Measurements from ENCODE around the gene LETMD1.
"Not testable (repeated sequence)": the region's sequence is repeated elsewhere in the genome, so short reads cannot be mapped to it uniquely, and the experiment has no call there.

The LETMD1 gene

GRCh38 chr12:51078866-51079265 lies 30.7 kb downstream of the LETMD1 start:
- H3K36me3 ChIP-seq (ENCODE audit: control insufficient read depth in 1 of 2, insufficient read depth in 2 of 2, low read length in 2 of 2); H3K27ac ChIP-seq (ENCODE audit: low read length); H3K9me3 ChIP-seq (ENCODE audit: control insufficient read depth in 1 of 2, low read length in 2 of 2); H3K4me3 ChIP-seq (ENCODE audit: low read depth in 1 of 2, low read length in 2 of 2); H3K27me3 ChIP-seq (ENCODE audit: low read depth, low read length): not testable (repeated sequence)
- peaks cover 16 to 33% of the 10 kb centered on the region in 2 donors for H3K4me1 ChIP-seq (ENCODE audit: control insufficient read depth in 1 of 2, insufficient read depth in 2 of 2, low read length in 2 of 2)

GRCh38 chr12:51080136-51080535 lies 32.0 kb downstream of the LETMD1 start:
- Histone ChIP-seq H3K4me3 (ENCODE audit: low read depth in 1 of 2, low read length in 2 of 2) (no peak overlapping the region), H3K4me1 (ENCODE audit: control insufficient read depth in 1 of 2, insufficient read depth in 2 of 2, low read length in 2 of 2) (peaks cover 16 to 33% of the 10 kb centered on the region in 2 donors), H3K27ac (ENCODE audit: low read length) (no peak overlapping the region), H3K36me3 (ENCODE audit: control insufficient read depth in 1 of 2, insufficient read depth in 2 of 2, low read length in 2 of 2) (no peaks in the 10 kb centered on the region), H3K9me3 (ENCODE audit: control insufficient read depth in 1 of 2, low read length in 2 of 2) (no peaks in the 10 kb centered on the region), H3K27me3 (ENCODE audit: low read depth, low read length) (no peaks in the 10 kb centered on the region)

- no peak overlapping the region for H3K27ac ChIP-seq (ENCODE audit: low read length)
- peaks cover 12 to 20% of the 10 kb centered on the region in 2 donors for H3K4me1 ChIP-seq (ENCODE audit: control insufficient read depth in 1 of 2, insufficient read depth in 2 of 2, low read length in 2 of 2)
- no peaks in the 10 kb centered on the region for H3K36me3 ChIP-seq (ENCODE audit: control insufficient read depth in 1 of 2, insufficient read depth in 2 of 2, low read length in 2 of 2)
- H3K9me3 ChIP-seq (ENCODE audit: control insufficient read depth in 1 of 2, low read length in 2 of 2): no peaks in the 10 kb centered on the region
- peak overlapping the region in 1 of 2 donors; percentile 26 for H3K4me3 ChIP-seq (ENCODE audit: low read depth in 1 of 2, low read length in 2 of 2)
- no peaks in the 10 kb centered on the region for H3K27me3 ChIP-seq (ENCODE audit: low read depth, low read length)
Measured at GRCh38 chr12:51081421-51081820, 33.3 kb downstream of the LETMD1 start.

- Histone ChIP-seq H3K27ac (ENCODE audit: low read length) (peak overlapping the region; percentile 80), H3K27me3 (ENCODE audit: low read depth, low read length) (no peaks in the 10 kb centered on the region), H3K9me3 (ENCODE audit: control insufficient read depth in 1 of 2, low read length in 2 of 2) (no peaks in the 10 kb centered on the region), H3K36me3 (ENCODE audit: control insufficient read depth in 1 of 2, insufficient read depth in 2 of 2, low read length in 2 of 2) (no peaks in the 10 kb centered on the region), H3K4me3 (ENCODE audit: low read depth in 1 of 2, low read length in 2 of 2) (peak overlapping the region; percentile 85 to 93), H3K4me1 (ENCODE audit: control insufficient read depth in 1 of 2, insufficient read depth in 2 of 2, low read length in 2 of 2) (peaks cover 9 to 13% of the 10 kb centered on the region in 2 donors)
Measured at GRCh38 chr12:51082561-51083125, 34.5 kb downstream of the LETMD1 start.

GRCh38 chr12:51083126-51083833 lies 35.2 kb downstream of the LETMD1 start, which contains the start of gene CSRNP2:
Gene CSRNP2 (minus strand): TSS chr12:51083596. CDS start chr12:51076561, 7,035 bp downstream.
- Histone ChIP-seq H3K4me3 (ENCODE audit: low read depth in 1 of 2, low read length in 2 of 2) (peak within 1 kb of the TSS; percentile 85 to 93), H3K4me1 (ENCODE audit: control insufficient read depth in 1 of 2, insufficient read depth in 2 of 2, low read length in 2 of 2) (peaks cover 9 to 13% of the 10 kb centered on the region in 2 donors)

GRCh38 chr12:51085757-51086156 lies 37.6 kb downstream of the LETMD1 start:
- Histone ChIP-seq H3K4me3 (ENCODE audit: low read depth in 1 of 2, low read length in 2 of 2) (no peak overlapping the region), H3K4me1 (ENCODE audit: control insufficient read depth in 1 of 2, insufficient read depth in 2 of 2, low read length in 2 of 2) (peaks cover 8 to 9% of the 10 kb centered on the region in 2 donors), H3K27me3 (ENCODE audit: low read depth, low read length) (no peaks in the 10 kb centered on the region), H3K9me3 (ENCODE audit: control insufficient read depth in 1 of 2, low read length in 2 of 2) (no peaks in the 10 kb centered on the region), H3K36me3 (ENCODE audit: control insufficient read depth in 1 of 2, insufficient read depth in 2 of 2, low read length in 2 of 2) (peaks cover 0 to 3% of the 10 kb centered on the region in 2 donors), H3K27ac (ENCODE audit: low read length) (no peak overlapping the region)

More at GRCh38 chr12:51083126-51083833, 35.2 kb downstream of the LETMD1 start, which contains the start of gene CSRNP2:
- H3K27ac ChIP-seq (ENCODE audit: low read length): peak within 1 kb of the TSS; percentile 80
- no peaks in the 10 kb centered on the region for H3K36me3 ChIP-seq (ENCODE audit: control insufficient read depth in 1 of 2, insufficient read depth in 2 of 2, low read length in 2 of 2)
- no peaks in the 10 kb centered on the region for H3K27me3 ChIP-seq (ENCODE audit: low read depth, low read length)
- H3K9me3 ChIP-seq (ENCODE audit: control insufficient read depth in 1 of 2, low read length in 2 of 2): no peaks in the 10 kb centered on the region

- H3K4me3 ChIP-seq (ENCODE audit: low read depth in 1 of 2, low read length in 2 of 2): no peak overlapping the region
- peaks cover 1 to 2% of the 10 kb centered on the region in 2 donors for H3K4me1 ChIP-seq (ENCODE audit: control insufficient read depth in 1 of 2, insufficient read depth in 2 of 2, low read length in 2 of 2)
- no peaks in the 10 kb centered on the region for H3K27me3 ChIP-seq (ENCODE audit: low read depth, low read length)
- H3K36me3 ChIP-seq (ENCODE audit: control insufficient read depth in 1 of 2, insufficient read depth in 2 of 2, low read length in 2 of 2): peaks cover 0 to 3% of the 10 kb centered on the region in 2 donors
- H3K9me3 ChIP-seq (ENCODE audit: control insufficient read depth in 1 of 2, low read length in 2 of 2): no peaks in the 10 kb centered on the region
- no peak overlapping the region for H3K27ac ChIP-seq (ENCODE audit: low read length)
Measured at GRCh38 chr12:51086933-51087332, 38.8 kb downstream of the LETMD1 start.

- Histone ChIP-seq H3K36me3 (ENCODE audit: control insufficient read depth in 1 of 2, insufficient read depth in 2 of 2, low read length in 2 of 2) (peaks cover 0 to 3% of the 10 kb centered on the region in 2 donors), H3K4me3 (ENCODE audit: low read depth in 1 of 2, low read length in 2 of 2) (no peak overlapping the region), H3K27ac (ENCODE audit: low read length) (no peak overlapping the region), H3K27me3 (ENCODE audit: low read depth, low read length) (no peaks in the 10 kb centered on the region), H3K9me3 (ENCODE audit: control insufficient read depth in 1 of 2, low read length in 2 of 2) (no peaks in the 10 kb centered on the region), H3K4me1 (ENCODE audit: control insufficient read depth in 1 of 2, insufficient read depth in 2 of 2, low read length in 2 of 2) (no peaks in the 10 kb centered on the region)
Measured at GRCh38 chr12:51087818-51088217, 39.7 kb downstream of the LETMD1 start.

GRCh38 chr12:51090705-51091229 lies 42.6 kb downstream of the LETMD1 start:
- Histone ChIP-seq H3K4me3 (ENCODE audit: low read depth in 1 of 2, low read length in 2 of 2) (no peak overlapping the region), H3K9me3 (ENCODE audit: control insufficient read depth in 1 of 2, low read length in 2 of 2) (no peaks in the 10 kb centered on the region), H3K36me3 (ENCODE audit: control insufficient read depth in 1 of 2, insufficient read depth in 2 of 2, low read length in 2 of 2) (peaks cover 18 to 22% of the 10 kb centered on the region in 2 donors), H3K4me1 (ENCODE audit: control insufficient read depth in 1 of 2, insufficient read depth in 2 of 2, low read length in 2 of 2) (no peaks in the 10 kb centered on the region), H3K27me3 (ENCODE audit: low read depth, low read length) (no peaks in the 10 kb centered on the region), H3K27ac (ENCODE audit: low read length) (no peak overlapping the region)

- Histone ChIP-seq H3K27me3 (ENCODE audit: low read depth, low read length) (no peaks in the 10 kb centered on the region), H3K4me3 (ENCODE audit: low read depth in 1 of 2, low read length in 2 of 2) (no peak overlapping the region), H3K4me1 (ENCODE audit: control insufficient read depth in 1 of 2, insufficient read depth in 2 of 2, low read length in 2 of 2) (no peaks in the 10 kb centered on the region), H3K36me3 (ENCODE audit: control insufficient read depth in 1 of 2, insufficient read depth in 2 of 2, low read length in 2 of 2) (peaks cover 48 to 76% of the 10 kb centered on the region in 2 donors), H3K27ac (ENCODE audit: low read length) (no peak overlapping the region), H3K9me3 (ENCODE audit: control insufficient read depth in 1 of 2, low read length in 2 of 2) (no peaks in the 10 kb centered on the region)
Measured at GRCh38 chr12:51098611-51099010, 50.5 kb downstream of the LETMD1 start.

- no peaks in the 10 kb centered on the region for H3K27me3 ChIP-seq (ENCODE audit: low read depth, low read length)
- peaks cover 47 to 71% of the 10 kb centered on the region in 2 donors for H3K36me3 ChIP-seq (ENCODE audit: control insufficient read depth in 1 of 2, insufficient read depth in 2 of 2, low read length in 2 of 2)
- H3K9me3 ChIP-seq (ENCODE audit: control insufficient read depth in 1 of 2, low read length in 2 of 2): no peaks in the 10 kb centered on the region
- no peaks in the 10 kb centered on the region for H3K4me1 ChIP-seq (ENCODE audit: control insufficient read depth in 1 of 2, insufficient read depth in 2 of 2, low read length in 2 of 2)
- H3K27ac ChIP-seq (ENCODE audit: low read length): no peak overlapping the region
- no peak overlapping the region for H3K4me3 ChIP-seq (ENCODE audit: low read depth in 1 of 2, low read length in 2 of 2)
Measured at GRCh38 chr12:51103977-51104376, 55.9 kb downstream of the LETMD1 start.
